ENCODE measurements around the gene SNX9. TPM values are rescaled to one million over a fixed set of nuclear protein-coding genes. Genes with fewer than 3 reads are reported as not detected.
A peak's percentile ranks its signal among the peaks of the same experiment; 100 is the strongest.
"Not testable (repeated sequence)": the region's sequence is repeated elsewhere in the genome, so short reads cannot be mapped to it uniquely, and the experiment has no call there.

Gene SNX9
- total RNA-seq, 1 experiment from 2014 or later: 32.8 TPM

- H3K36me3 ChIP-seq; H3K27ac ChIP-seq; H3K4me3 ChIP-seq; DNase-seq (ENCODE audit: low read depth in 1 of 2, low spot score in 2 of 2); H3K4me1 ChIP-seq (replicated peaks); H3K9me3 ChIP-seq (replicated peaks); H3K27me3 ChIP-seq (replicated peaks): not testable (repeated sequence)
Measured at GRCh38 chr6:157950899-157951298, 127.9 kb downstream of the SNX9 start.

- Histone ChIP-seq H3K27me3 (replicated peaks) (no peaks in the 10 kb centered on the region), H3K4me3 (no peak overlapping the region), H3K9me3 (replicated peaks) (no peaks in the 10 kb centered on the region), H3K36me3 (no peaks in the 10 kb centered on the region), H3K4me1 (replicated peaks) (no peaks in the 10 kb centered on the region), H3K27ac (no peak overlapping the region)
- DNase-seq (ENCODE audit: low read depth in 1 of 2, low spot score in 2 of 2): peak in 1 of 2 experiments; percentile 16
Measured at GRCh38 chr6:157951828-157952227, 128.8 kb downstream of the SNX9 start.

- Histone ChIP-seq H3K36me3 (no peaks in the 10 kb centered on the region), H3K27ac (no peak overlapping the region)
- DNase-seq (ENCODE audit: low read depth in 1 of 2, low spot score in 2 of 2): peak in 1 of 2 experiments; percentile 35
Measured at GRCh38 chr6:157952861-157953351, 129.9 kb downstream of the SNX9 start.

GRCh38 chr6:157953580-157954091, 130.6 kb downstream of the SNX9 start:
- Histone ChIP-seq H3K4me1 (replicated peaks) (no peaks in the 10 kb centered on the region), H3K27ac (no peak overlapping the region), H3K36me3 (no peaks in the 10 kb centered on the region), H3K27me3 (replicated peaks) (no peaks in the 10 kb centered on the region), H3K9me3 (replicated peaks) (peaks cover 9% of the 10 kb centered on the region), H3K4me3 (no peak overlapping the region)
- peak in 1 of 2 experiments; percentile 25 for DNase-seq (ENCODE audit: low read depth in 1 of 2, low spot score in 2 of 2)

More at GRCh38 chr6:157952861-157953351, 129.9 kb downstream of the SNX9 start:
- Histone ChIP-seq H3K4me1 (replicated peaks) (no peaks in the 10 kb centered on the region), H3K9me3 (replicated peaks) (peaks cover 3% of the 10 kb centered on the region), H3K27me3 (replicated peaks) (no peaks in the 10 kb centered on the region), H3K4me3 (no peak overlapping the region)

- no peak overlapping the region for H3K4me3 ChIP-seq
- H3K27ac ChIP-seq: no peak overlapping the region
- H3K9me3 ChIP-seq (replicated peaks): peaks cover 10% of the 10 kb centered on the region
- DNase-seq (ENCODE audit: low read depth in 1 of 2, low spot score in 2 of 2): peak in 1 of 2 experiments; percentile 36
- H3K4me1 ChIP-seq (replicated peaks): no peaks in the 10 kb centered on the region
- H3K36me3 ChIP-seq: no peaks in the 10 kb centered on the region
- H3K27me3 ChIP-seq (replicated peaks): no peaks in the 10 kb centered on the region
Measured at GRCh38 chr6:157954150-157955117, 131.4 kb downstream of the SNX9 start.

GRCh38 chr6:157955675-157956074, 132.6 kb downstream of the SNX9 start:
- no peaks in the 10 kb centered on the region for H3K36me3 ChIP-seq
- DNase-seq (ENCODE audit: low read depth in 1 of 2, low spot score in 2 of 2): no peak
- H3K9me3 ChIP-seq (replicated peaks): peaks cover 16% of the 10 kb centered on the region
- no peaks in the 10 kb centered on the region for H3K27me3 ChIP-seq (replicated peaks)
- no peak overlapping the region for H3K27ac ChIP-seq
- H3K4me1 ChIP-seq (replicated peaks): no peaks in the 10 kb centered on the region
- H3K4me3 ChIP-seq: no peak overlapping the region

- DNase-seq (ENCODE audit: low read depth in 1 of 2, low spot score in 2 of 2): no peak
- Histone ChIP-seq H3K36me3 (no peaks in the 10 kb centered on the region), H3K9me3 (replicated peaks) (peaks cover 16% of the 10 kb centered on the region), H3K4me1 (replicated peaks) (no peaks in the 10 kb centered on the region), H3K27ac (no peak overlapping the region), H3K4me3 (no peak overlapping the region), H3K27me3 (replicated peaks) (no peaks in the 10 kb centered on the region)
Measured at GRCh38 chr6:157956171-157956730, 133.2 kb downstream of the SNX9 start.

GRCh38 chr6:157959451-157960227, 136.6 kb downstream of the SNX9 start:
- Histone ChIP-seq H3K27me3 (replicated peaks) (no peaks in the 10 kb centered on the region), H3K9me3 (replicated peaks) (peaks cover 16% of the 10 kb centered on the region), H3K36me3 (no peaks in the 10 kb centered on the region), H3K4me3 (no peak overlapping the region), H3K4me1 (replicated peaks) (no peaks in the 10 kb centered on the region), H3K27ac (no peak overlapping the region)
- DNase-seq (ENCODE audit: low read depth in 1 of 2, low spot score in 2 of 2): no peak

- Histone ChIP-seq H3K27me3 (replicated peaks) (no peaks in the 10 kb centered on the region), H3K4me1 (replicated peaks) (no peaks in the 10 kb centered on the region), H3K27ac (no peak overlapping the region), H3K36me3 (no peaks in the 10 kb centered on the region), H3K4me3 (no peak overlapping the region), H3K9me3 (replicated peaks) (peaks cover 16% of the 10 kb centered on the region)
- no peak for DNase-seq (ENCODE audit: low read depth in 1 of 2, low spot score in 2 of 2)
Measured at GRCh38 chr6:157961153-157961831, 138.2 kb downstream of the SNX9 start.

- Histone ChIP-seq H3K27ac (no peak overlapping the region), H3K9me3 (replicated peaks) (peaks cover 16% of the 10 kb centered on the region), H3K36me3 (no peaks in the 10 kb centered on the region), H3K4me1 (replicated peaks) (no peaks in the 10 kb centered on the region), H3K4me3 (no peak overlapping the region), H3K27me3 (replicated peaks) (no peaks in the 10 kb centered on the region)
- no peak for DNase-seq (ENCODE audit: low read depth in 1 of 2, low spot score in 2 of 2)
Measured at GRCh38 chr6:157961832-157962575, 139.0 kb downstream of the SNX9 start.

GRCh38 chr6:157962601-157963302, 139.7 kb downstream of the SNX9 start:
- H3K4me1 ChIP-seq (replicated peaks): no peaks in the 10 kb centered on the region
- peaks cover 15% of the 10 kb centered on the region for H3K9me3 ChIP-seq (replicated peaks)
- no peak overlapping the region for H3K27ac ChIP-seq

GRCh38 chr6:157964100-157964499, 141.1 kb downstream of the SNX9 start:
- H3K27ac ChIP-seq: no peak overlapping the region
- no peak overlapping the region for H3K4me3 ChIP-seq
- no peaks in the 10 kb centered on the region for H3K27me3 ChIP-seq (replicated peaks)
- H3K4me1 ChIP-seq (replicated peaks): peaks cover 4% of the 10 kb centered on the region; the same call in 1 of the 2 replicates
- H3K9me3 ChIP-seq (replicated peaks): peaks cover 6% of the 10 kb centered on the region
- no peak for DNase-seq (ENCODE audit: low read depth in 1 of 2, low spot score in 2 of 2)
- no peaks in the 10 kb centered on the region for H3K36me3 ChIP-seq

More at GRCh38 chr6:157962601-157963302, 139.7 kb downstream of the SNX9 start:
- Histone ChIP-seq H3K27me3 (replicated peaks) (no peaks in the 10 kb centered on the region), H3K36me3 (no peaks in the 10 kb centered on the region), H3K4me3 (no peak overlapping the region)
- DNase-seq (ENCODE audit: low read depth in 1 of 2, low spot score in 2 of 2): peak in 1 of 2 experiments; percentile 22
